NCI-H2107 (cell line): ENCODE results near the gene PEX7.
"Not testable (repeated sequence)": the region's sequence is repeated elsewhere in the genome, so short reads cannot be mapped to it uniquely, and the experiment has no call there.

ENCODE experiments used
- DNase-seq: peaks from one replicate; lab custom pipeline; 2025; lab: John Stamatoyannopoulos, UW

Gene PEX7

DNA sequence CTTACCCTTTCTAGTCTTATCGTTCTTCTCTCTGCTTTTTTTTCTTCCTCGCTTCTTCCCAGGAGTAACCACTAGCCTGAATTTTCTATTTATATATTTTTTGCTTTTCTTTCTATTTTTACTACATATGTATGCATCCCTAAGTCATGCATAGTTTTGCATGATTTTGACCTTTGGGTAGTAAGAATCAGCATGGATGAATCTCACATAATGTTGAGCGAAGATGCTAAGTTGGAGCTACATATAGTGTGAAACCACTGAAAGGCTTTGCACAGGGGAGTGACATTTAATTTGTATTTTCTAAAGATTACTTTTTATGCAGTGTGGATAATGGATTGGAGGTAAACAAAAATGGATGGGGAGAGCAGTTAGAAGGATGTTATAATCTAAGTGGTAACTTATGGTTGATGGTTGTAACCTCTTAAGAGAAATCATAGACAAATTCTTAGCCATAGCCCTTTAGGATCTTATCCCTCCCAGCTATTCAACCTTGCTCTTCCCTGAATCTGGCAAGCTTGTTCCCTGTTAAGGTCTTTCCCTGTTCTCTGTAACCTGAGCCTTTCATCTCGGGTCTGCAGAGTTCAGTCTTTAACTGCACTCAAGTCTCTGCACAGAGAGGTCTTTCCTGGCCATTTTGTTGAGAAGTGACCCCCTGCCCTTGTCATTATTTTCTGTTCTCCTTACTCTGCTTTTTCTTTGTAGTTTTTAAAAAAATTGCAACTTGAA lies 18.0 kb downstream of the PEX7 start:
- no peak for DNase-seq

DNA sequence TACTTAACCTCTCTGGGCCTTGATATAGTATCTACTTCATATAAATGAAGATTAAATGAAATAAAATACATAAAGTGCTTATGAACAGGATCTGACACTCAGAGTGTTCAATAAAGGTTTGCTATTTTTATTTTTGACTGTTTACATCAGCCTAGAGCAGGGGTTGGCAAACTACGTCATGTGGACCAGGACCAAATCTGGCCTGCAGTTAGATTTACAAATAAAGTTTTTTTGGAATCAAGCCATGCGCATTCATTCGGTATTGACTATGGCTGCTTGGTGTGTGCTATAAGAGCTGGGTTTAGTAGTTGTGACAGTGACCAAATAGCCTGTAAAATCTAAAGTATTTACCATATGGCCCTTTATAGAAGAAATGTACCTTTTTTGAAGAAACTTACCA lies 20.8 kb downstream of the PEX7 start:
- DNase-seq, result no peak

DNA sequence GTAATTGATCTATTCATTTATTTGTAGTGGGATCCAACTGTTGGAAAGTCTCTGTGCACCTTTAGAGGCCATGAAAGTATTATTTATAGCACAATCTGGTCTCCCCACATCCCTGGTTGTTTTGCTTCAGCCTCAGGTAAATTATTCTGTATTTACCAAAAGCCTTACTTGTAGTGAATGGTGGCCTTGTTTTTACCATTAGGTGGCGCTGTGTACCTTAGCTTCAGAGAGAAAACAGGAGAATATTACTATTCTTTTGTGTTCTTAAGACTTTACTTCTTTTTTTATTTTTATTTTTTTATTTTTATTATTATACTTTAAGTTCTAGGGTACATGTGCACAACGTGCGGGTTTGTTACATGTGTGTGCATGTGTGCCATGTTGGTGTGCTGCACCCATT lies 23.7 kb downstream of the PEX7 start:
- no peak for DNase-seq

DNA sequence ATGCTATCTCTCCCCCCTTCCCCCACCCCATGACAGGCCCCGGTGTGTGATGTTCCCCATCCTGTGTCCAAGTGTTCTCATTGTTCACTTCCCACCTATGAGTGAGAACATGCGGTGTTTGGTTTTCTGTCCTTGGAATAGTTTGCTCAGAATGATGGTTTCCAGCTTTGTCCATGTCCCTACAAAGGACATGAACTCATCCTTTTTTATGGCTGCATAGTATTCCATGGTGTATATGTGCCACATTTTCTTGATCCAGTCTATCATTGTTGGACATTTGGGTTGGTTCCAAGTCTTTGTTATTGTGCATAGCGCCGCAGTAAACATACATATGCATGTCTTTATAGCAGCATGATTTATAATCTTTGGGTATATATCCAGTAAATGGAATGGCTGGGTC lies 24.1 kb downstream of the PEX7 start:
- DNase-seq, result not testable (repeated sequence)

DNA sequence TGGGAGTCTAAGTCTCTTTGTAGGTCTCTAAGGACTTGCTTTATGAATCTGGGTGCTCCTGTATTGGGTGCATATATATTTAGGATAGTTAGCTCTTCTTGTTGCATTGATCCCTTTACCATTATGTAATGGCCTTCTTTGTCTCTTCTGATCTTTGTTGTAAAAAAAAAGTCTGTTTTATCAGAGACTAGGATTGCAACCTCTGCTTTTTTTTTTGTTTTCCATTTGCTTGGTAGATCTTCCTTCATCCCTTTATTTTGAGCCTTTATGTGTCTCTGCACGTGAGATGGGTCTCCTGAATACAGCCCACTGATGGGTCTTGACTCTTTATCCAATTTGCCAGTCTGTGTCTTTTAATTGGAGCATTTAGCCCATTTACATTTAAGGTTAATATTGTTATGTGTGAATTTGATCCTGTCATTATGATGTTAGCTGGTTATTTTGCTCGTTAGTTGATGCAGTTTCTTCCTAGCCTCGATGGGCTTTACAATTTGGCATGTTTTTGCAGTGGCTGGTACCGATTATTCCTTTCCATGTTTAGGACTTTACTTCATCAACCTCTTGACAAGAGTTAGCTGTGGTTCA lies 27.7 kb downstream of the PEX7 start:
- DNase-seq, result not testable (repeated sequence)

DNA sequence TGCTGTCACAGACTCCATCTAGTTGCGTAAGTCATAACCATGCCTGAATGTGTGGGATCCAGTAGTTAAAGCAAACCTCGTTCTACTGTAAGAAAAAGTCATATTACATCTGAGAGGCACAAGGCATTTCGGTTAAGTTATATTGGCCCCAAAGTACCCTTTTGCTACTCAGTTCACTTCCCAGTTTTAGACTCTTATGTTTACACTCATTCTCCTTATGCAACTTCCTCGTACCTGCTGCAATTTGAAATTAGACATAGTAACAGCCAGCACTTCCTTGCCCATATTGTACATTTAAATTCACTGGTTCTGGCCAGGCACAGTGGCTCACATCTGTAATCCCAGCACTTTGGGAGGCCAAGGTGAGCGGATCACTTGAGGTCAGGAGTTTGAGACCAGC lies 37.0 kb downstream of the PEX7 start:
- no peak for DNase-seq

DNA sequence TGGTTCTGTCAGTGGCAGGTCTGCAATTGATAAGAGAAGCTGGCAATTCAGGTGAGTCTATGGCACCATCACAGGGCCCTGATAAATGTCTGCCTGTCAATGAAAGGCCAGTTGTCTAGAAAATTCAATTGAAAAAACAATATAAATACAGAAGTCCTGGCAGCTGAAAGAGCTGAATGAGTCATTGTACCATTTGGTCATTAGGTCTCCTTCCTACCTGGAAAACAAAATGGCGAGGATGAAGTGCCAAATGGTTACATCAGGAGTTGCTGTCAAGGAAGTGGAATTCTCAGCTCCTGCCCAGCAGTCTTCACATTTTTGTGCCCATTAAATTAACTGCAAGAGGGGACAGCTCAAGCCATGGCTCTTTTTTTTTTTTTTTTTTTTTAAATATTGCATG lies 37.7 kb downstream of the PEX7 start:
- no peak for DNase-seq

DNA sequence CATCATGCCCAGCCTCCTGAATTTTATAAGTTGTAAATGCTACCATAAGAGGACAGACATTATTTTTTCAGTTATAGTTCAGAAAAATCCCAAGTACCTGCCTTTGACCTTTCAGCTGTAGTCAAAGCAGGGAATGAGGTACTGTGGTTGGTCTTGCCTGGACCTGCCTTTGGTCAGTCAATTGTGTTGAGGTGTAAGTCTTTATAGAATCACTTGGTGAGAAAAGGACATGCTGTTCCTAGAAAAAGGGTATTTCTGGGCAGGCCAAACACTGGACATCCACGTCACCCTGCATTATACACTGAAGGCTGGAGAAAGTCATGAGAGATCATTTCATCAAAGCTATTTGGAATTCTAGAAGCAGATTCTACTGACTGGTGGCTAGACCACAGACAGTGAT lies 40.3 kb downstream of the PEX7 start:
- DNase-seq, result no peak

DNA sequence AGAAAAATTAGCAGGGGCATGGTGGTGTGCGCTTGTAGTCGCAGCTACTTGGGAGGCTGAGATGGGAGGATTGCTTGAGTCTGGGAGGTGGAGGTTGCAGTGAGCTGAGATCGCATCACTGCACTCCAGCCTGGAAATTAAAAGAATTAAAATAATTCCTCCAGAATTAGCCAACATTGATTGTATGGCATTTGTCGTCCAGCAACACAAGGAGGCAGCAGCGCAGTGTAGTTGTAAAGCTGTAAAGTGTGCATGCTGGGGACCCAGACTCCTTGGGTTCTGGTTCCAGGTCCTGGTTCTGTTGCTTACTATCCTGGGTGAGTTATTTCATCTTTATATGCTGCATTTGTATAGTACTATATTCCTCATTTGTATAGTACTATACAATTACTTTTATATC lies 41.4 kb downstream of the PEX7 start:
- DNase-seq, result no peak

DNA sequence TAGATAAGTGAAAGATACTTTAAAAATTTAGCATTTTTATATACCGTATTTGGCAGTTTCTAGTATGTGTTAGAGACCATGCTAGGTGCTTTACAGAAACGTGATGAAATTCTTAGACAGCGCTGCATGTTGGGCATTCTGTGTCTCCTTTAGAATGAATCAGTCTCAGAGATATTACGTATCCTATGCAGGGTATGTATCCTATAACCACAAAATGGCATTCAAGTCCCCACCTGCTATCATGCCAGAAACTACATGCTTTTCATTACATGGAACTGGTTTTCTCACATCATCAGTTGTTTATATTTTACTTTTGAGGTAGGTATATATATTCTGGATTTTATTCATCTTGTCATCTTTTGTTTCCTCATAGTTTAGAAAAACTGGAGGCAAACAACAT lies 42.3 kb downstream of the PEX7 start:
- DNase-seq, result no peak

DNA sequence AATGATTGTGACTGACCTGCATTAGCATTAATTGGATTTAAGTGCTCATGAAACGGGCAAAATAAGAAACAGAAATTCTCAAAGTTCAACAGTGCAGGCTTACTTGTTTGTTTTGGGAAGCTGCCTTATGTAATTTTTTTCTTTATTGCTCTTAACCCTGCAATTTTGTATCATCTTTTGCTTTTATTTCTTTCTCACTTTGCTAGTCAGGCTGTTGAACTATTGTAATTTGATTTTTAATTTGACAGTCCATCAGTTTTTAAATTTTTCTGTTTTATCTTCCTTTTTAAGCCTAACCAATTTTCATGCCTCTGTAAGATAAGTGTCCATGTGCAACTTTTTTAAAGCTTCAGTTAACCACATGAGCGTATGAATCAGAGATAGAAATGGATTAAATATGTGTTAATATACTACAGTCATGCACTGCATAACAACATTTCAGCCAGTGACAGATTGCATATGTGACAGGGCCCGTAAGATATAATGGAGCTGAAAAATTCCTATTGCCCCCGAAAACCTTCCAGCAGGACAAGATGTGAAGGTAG lies 44.6 kb downstream of the PEX7 start:
- no peak for DNase-seq

DNA sequence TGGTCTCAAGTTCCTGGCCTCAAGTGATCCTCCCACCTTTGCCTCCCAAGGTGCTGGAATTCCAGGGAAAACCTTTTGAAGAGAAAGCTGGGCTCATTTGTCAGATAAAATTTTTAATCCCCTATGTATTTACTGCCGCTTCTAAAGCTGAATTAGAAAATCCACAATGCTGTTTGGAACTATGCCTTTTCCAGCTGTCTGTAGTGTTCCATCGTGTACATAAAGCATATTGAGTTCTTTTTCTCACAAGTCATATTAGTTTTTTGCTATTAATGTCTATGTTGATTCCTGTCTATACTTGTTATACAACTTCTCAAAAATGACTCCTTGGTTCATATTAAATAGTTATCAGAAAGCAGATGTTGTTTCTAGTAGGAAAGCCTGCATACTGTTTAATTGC lies 47.1 kb downstream of the PEX7 start:
- DNase-seq, result no peak

DNA sequence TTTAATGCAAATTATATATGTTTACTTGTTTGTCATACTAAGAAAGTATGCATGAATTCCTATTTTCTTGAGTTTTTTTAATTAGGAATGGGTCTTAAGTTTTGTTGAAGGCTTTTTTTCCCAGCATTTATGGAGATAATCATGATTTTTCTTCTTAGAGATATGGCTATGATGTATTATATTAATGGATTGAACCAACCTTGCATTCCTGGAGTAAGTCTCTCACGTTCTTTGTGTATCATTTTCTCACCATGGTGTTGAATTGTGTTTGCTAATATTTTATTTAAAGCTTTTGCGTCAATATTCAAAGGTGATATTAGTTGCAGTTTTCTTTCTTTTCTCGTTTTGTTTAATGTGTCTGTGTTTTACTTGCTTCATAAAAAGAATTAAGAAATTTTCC lies 51.4 kb downstream of the PEX7 start:
- DNase-seq, result no peak

DNA sequence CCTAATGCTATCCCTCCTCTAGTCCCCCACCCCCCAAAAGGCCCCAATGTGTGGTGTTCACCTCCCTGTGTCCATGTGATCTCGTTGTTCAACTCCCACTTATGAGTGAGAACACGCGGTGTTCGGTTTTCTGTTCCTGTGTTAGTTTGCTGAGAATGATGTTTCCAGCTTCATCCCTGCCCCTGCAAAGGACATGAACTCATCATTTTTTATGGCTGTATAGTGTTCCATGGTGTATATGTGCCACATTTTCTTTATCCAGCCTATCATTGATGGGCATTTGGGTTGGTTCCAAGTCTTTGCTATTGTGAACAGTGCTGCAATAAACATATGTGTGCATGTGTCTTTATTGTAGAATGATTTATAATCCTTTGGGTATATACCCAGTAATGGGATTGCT lies 54.1 kb downstream of the PEX7 start:
- DNase-seq, result not testable (repeated sequence)

DNA sequence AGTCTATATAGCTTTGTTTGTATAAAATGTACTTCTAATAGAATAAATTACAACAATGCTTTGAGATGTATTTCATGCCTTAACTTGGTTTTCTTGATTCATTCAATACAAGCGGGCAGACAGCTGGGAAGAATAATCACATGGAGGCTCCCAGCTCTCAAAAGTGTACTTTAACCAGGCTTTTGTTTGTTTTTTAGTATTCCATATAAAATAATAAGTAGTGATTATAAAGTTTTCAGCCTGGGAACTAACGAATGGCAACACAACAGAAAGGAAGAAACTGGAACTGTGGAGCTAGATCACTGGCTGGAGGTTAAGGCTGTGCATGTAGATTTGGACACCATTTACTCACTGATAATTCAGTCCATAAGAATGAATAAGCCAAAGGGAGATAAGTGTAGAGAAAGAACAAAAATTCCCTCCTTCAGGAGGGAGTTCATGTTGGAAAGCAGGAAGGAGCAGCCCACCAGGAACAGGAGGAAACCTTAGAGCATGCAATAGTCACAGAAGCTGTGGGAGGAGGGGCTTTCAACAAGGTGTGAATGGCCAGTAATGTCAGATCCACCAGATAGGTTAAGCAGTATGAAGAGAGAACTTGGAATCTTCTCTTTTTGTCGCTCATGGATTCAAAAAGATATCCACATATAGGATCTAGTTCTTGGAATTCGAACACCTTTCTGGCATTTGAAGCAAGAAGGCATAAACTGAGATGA lies 58.5 kb downstream of the PEX7 start:
- no peak for DNase-seq

DNA sequence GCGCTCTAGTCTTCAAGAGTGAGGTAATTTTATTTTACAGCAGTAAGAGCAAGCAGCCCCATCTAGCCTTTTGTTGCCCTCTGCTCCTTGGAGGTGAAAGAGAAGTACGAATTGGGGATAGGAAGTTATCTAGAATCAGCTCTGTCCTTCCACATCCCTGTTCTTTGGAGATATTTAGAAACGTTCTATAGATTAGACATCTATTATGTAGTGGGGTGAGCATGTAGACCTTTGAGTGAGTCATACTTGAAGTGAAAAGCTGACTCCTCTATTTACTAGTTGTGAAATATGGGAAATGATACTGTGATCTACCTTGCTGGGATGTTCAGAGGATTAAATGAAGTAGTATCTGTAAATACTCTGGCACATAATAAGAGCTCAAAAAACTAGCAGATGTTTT lies 63.7 kb downstream of the PEX7 start:
- no peak for DNase-seq

DNA sequence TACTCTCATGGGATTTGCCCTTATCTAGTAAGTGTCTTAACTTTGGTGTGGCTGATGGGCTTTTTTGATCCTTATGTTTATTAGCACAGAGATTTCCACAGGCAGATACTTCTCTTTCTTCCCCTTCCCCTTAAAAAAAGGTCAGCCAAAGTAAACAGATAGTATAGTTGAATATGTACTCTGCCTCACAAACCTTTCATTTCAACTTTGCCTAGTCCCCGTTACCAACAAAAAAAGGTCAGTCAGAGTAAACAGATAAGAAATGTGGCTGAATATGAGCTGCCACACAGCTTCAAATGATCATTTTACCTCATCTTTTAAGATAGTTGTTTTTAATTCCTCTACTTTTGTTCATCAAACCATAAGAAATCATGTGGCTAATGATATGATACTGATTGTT lies 65.6 kb downstream of the PEX7 start:
- DNase-seq, result no peak

DNA sequence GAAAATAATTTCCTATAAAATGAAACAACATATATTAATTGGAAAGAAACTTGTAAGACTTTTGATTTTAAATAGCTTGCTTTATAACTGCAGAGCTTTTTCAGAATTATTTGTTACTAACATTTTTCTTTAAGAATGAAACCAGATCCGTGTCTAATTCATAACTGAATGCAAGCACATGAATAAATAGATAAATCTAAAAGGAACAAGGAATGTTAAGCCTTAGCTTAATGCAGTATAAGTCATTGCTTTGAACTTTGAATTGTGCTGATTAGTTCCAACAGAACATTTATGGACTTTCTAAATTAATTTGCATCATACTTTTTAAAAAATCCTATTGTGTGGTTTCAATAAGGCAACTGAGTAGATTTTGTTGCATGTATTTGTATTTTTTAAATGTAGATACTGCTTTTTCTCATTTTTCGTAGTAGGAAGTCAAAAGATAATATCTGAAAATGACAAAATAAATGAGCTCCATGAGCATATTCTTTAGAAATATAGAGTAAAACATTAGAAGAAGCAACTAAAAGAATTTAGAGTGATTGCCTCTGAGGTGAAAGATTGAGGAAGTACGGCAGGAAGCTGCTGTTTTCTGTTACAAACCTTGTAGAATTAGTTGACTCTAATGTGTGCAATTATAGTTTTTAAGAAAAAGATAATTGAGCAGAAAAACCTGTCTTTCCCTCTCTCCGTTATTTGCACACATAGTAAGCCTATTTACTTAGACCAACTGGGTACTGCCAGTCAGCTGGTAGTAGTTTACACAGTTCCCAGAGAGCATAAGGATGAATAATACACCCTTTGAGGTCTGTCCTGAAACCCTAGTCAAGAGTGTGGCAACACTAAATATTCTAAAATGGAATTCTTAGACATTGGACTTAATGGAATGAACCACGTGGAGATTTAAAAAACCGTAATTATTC lies 67.1 kb downstream of the PEX7 start:
- DNase-seq, result no peak

DNA sequence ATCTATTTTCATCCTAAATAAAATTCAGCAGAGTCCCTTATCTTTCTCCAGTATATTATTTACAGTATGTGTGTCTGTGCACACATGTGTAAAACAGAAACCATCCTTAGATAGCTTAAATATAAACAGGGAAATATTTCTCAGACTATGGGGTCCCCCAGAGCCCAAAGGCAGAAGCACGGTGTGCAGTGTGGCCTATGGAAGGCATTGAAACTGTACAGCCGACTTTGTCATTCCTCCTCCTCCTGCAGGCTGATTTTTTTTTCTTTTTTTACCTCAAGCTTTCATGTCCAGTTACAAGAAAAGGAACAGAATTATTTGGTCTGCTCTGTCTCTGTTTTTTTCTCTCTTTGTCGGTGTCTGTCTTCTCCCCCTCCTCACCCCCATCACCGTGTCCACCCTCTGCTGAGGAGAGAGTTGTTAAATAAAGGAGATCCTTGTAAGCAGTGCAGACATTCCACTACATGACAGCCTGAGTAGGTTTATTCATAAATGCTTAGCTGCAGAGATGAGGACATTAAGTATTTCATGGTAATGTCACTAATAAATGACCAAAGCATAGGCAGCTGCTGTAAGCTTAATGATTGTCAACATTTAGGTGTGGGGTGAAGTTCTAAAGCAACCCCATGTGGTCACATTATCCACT lies 67.9 kb downstream of the PEX7 start:
- DNase-seq, result no peak

DNA sequence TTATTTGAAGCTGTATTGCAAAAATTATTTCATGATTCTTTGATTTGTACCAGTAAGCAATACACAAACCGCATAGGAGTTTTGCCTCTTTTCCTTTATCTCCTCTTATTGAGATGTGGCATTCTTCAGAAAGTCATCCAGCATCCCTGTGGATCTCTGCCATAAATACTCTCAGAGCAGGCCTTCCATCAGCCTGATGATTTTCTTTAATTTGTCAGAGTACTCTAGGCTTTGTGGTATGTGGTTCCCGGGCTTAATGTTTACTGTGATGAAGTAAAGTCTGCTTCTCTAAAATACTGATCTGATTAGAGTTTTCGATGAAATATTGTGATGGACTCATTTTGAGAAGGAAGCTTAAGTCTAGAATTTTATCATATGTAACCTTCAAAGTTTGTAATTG lies 68.6 kb downstream of the PEX7 start:
- DNase-seq, result no peak

DNA sequence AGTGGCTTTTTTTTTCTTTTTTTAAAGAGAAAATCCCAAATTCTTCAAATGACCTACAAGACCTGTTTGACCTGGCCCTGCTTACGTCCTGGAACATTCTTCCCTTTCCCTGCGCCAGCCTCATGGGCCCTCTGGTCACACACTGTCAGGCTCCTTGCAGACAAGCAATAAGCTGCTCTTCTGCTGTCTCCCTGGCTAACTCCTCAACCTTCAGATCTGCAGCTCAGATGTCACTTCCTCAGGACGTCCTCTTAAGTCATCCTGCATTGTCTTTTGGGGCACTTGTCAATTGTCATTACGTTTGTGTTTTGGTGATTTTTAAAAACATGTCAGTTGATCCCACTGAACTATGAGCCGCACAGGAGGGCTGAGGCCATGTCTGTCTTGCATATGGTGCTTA lies 70.8 kb downstream of the PEX7 start:
- DNase-seq, result no peak

DNA sequence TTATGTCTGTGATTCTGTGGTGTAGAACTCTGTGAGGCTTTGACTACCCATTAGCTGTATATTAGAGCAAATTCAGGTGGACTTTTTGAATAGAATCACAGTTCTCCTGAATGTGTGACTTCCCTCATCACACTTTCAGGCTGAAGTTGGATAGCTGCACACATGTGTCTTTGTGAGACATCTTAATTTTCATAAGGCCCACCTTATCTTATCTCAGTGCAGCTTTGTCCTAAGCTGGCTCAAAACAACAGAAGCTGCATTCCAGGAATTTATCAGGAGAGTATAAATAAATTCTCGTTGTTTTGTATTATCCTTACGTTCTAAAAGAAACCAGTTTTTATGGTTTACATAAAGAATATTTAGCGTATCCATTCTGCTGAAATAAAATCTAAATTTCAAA lies 73.5 kb downstream of the PEX7 start:
- DNase-seq, result no peak
